ENCODE data around the gene CREB5.

DNA sequence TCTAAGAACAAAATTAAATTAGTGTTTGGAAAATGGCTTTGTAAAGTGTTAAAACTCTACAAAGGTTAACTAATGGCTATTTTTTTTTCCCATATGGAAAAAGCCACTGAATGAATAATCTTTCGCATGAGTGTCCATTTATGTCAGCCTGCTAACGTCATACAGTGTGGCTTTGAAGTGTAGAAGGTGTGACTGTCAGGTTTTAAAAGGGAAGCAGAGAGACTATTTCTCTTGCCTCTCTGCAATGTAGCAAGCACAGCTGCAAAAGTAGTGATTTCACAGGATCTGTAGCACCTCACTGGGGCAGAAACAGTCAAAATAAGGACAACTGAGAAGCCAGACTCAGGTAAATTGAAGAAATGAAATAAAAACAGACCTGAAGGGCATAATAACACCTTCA lies 53.4 kb downstream of the CREB5 start:
- no peak for TF ChIP-seq CTCF (IDR thresholded peaks at IDR 0.05)
- TF ChIP-seq EP300 (IDR thresholded peaks at IDR 0.05), result no peak
- TF ChIP-seq POLR2A (IDR thresholded peaks at IDR 0.05; ENCODE audit: low read depth), result no peak
- TF ChIP-seq POLR2AphosphoS5 (IDR thresholded peaks at IDR 0.05), result no peak

All from esophagus muscularis mucosa (tissue), 4 donors.